ENCODE measurements around the gene POLR3C.
A peak's percentile ranks its signal among the peaks of the same experiment; 100 is the strongest.

- TF ChIP-seq PRDM15 (CRISPR knock-in tag; IDR thresholded peaks at IDR 0.05) (no peak), CEBPB (IDR thresholded peaks at IDR 0.05; ENCODE audit: borderline replicate concordance in 1 of 2, low read depth in 2 of 2, low read length in 2 of 2) (no peak), MLLT1 (IDR thresholded peaks at IDR 0.05) (no peak), ESRRA (IDR thresholded peaks at IDR 0.05; ENCODE audit: low read length) (no peak), MYC (IDR thresholded peaks at IDR 0.05; ENCODE audit: insufficient read depth, insufficient read length, insufficient replicate concordance, low read length, severe bottlenecking) (no peak), ZBTB4 (CRISPR knock-in tag; IDR thresholded peaks at IDR 0.05) (no peak)
- TF ChIP-seq, protein P1, sequence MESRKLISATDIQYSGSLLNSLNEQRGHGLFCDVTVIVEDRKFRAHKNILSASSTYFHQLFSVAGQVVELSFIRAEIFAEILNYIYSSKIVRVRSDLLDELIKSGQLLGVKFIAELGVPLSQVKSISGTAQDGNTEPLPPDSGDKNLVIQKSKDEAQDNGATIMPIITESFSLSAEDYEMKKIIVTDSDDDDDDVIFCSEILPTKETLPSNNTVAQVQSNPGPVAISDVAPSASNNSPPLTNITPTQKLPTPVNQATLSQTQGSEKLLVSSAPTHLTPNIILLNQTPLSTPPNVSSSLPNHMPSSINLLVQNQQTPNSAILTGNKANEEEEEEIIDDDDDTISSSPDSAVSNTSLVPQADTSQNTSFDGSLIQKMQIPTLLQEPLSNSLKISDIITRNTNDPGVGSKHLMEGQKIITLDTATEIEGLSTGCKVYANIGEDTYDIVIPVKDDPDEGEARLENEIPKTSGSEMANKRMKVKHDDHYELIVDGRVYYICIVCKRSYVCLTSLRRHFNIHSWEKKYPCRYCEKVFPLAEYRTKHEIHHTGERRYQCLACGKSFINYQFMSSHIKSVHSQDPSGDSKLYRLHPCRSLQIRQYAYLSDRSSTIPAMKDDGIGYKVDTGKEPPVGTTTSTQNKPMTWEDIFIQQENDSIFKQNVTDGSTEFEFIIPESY (IDR thresholded peaks at IDR 0.05), result no peak
- TF ChIP-seq, protein P2, sequence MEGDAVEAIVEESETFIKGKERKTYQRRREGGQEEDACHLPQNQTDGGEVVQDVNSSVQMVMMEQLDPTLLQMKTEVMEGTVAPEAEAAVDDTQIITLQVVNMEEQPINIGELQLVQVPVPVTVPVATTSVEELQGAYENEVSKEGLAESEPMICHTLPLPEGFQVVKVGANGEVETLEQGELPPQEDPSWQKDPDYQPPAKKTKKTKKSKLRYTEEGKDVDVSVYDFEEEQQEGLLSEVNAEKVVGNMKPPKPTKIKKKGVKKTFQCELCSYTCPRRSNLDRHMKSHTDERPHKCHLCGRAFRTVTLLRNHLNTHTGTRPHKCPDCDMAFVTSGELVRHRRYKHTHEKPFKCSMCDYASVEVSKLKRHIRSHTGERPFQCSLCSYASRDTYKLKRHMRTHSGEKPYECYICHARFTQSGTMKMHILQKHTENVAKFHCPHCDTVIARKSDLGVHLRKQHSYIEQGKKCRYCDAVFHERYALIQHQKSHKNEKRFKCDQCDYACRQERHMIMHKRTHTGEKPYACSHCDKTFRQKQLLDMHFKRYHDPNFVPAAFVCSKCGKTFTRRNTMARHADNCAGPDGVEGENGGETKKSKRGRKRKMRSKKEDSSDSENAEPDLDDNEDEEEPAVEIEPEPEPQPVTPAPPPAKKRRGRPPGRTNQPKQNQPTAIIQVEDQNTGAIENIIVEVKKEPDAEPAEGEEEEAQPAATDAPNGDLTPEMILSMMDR (IDR thresholded peaks at IDR 0.05 in 2 of 3, conservative IDR thresholded peaks at IDR 0.05 in 1 of 3; ENCODE audit: control insufficient read depth in 2 of 3, extremely low read depth in 1 of 3, insufficient read depth in 1 of 3, low read depth in 3 of 3, low read length in 3 of 3), result peak; percentile 58 to 84 (median 83)
- TF ChIP-seq, protein P3, sequence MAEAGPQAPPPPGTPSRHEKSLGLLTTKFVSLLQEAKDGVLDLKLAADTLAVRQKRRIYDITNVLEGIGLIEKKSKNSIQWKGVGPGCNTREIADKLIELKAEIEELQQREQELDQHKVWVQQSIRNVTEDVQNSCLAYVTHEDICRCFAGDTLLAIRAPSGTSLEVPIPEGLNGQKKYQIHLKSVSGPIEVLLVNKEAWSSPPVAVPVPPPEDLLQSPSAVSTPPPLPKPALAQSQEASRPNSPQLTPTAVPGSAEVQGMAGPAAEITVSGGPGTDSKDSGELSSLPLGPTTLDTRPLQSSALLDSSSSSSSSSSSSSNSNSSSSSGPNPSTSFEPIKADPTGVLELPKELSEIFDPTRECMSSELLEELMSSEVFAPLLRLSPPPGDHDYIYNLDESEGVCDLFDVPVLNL (IDR thresholded peaks at IDR 0.05; ENCODE audit: low read depth, low read length), result no peak
Measured at GRCh38 chr1:145846201-145846612, 22.2 kb downstream of the POLR3C start.

Data from GM12878 (cell line).